ENCODE measurements around the gene SPINK1. TPM values are rescaled to one million over a fixed set of nuclear protein-coding genes. Genes with fewer than 3 reads are reported as not detected.

SPINK1 gene
- total and polyA plus RNA-seq, 4 donors, result 4.0 to 20.2 (median 15.0) TPM

- WGBS, 2 donors, result 73 to 89% methylated on average over 2 of the region's 2 CpGs
- Histone ChIP-seq H3K4me1 (ENCODE audit: control insufficient read depth in 5 of 5, insufficient read depth in 5 of 5, low read length in 5 of 5) (peaks cover 0 to 5% (median 0%) of the 10 kb centered on the region in 5 donors), H3K27me3 (ENCODE audit: control insufficient read depth in 3 of 3, insufficient read depth in 3 of 3, low read length in 2 of 3) (no peaks in the 10 kb centered on the region), H3K9ac (ENCODE audit: insufficient read depth in 1 of 2, low read length in 2 of 2) (no peak overlapping the region), H3K27ac (ENCODE audit: low read depth in 1 of 2, low read length in 1 of 2) (no peak overlapping the region), H3K9me3 (ENCODE audit: control insufficient read depth in 4 of 4, insufficient read depth in 3 of 4, low read length in 3 of 4) (peaks cover 0 to 1% (median 0%) of the 10 kb centered on the region in 4 donors), H3K36me3 (ENCODE audit: control insufficient read depth in 4 of 4, insufficient read depth in 4 of 4, low read length in 4 of 4) (no peaks in the 10 kb centered on the region), H3K4me3 (no peak overlapping the region)
- no peak for TF ChIP-seq CTCF (IDR thresholded peaks at IDR 0.05; ENCODE audit: control extremely low read depth, extremely low read depth)
- DNase-seq (no peak), ATAC-seq (ENCODE audit: insufficient read depth, low FRiP score) (no peak)
Observed at GRCh38 chr5:147849226-147849625, 17.8 kb upstream of the SPINK1 start.

DNA sequence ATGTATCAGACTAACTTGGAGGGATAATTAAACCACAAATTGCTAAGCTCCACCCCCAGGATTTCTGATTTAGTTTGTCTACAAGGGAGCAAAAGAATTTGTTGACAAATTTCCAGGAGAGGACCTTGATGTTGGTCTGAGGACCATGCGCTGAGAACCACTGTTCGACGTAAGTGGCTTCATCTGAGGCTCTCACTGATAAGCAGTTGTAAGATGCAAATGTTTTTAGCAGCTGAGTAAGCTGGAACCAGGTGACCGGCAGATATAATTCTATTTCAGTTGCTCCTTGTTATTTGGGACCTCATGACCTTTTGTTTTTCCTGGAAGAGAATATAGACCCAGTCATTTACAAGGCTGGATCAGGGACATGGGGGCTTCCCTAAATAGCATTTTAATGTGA lies 14.1 kb upstream of the SPINK1 start:
- no peak for DNase-seq
- no peaks in the 10 kb centered on the region for H3K27me3 ChIP-seq (ENCODE audit: control insufficient read depth in 3 of 3, insufficient read depth in 3 of 3, low read length in 2 of 3)
- ATAC-seq (ENCODE audit: insufficient read depth, low FRiP score), result no peak
- no peak for TF ChIP-seq CTCF (IDR thresholded peaks at IDR 0.05; ENCODE audit: control extremely low read depth, extremely low read depth)
- no peak overlapping the region for H3K27ac ChIP-seq (ENCODE audit: low read depth in 1 of 2, low read length in 1 of 2)
- no peaks in the 10 kb centered on the region for H3K9me3 ChIP-seq (ENCODE audit: control insufficient read depth in 4 of 4, insufficient read depth in 3 of 4, low read length in 3 of 4)
- 83 to 88% methylated on average over 4 of the region's 4 CpGs for WGBS, 2 donors
- peaks cover 0 to 5% (median 0%) of the 10 kb centered on the region in 5 donors for H3K4me1 ChIP-seq (ENCODE audit: control insufficient read depth in 5 of 5, insufficient read depth in 5 of 5, low read length in 5 of 5)
- no peaks in the 10 kb centered on the region for H3K36me3 ChIP-seq (ENCODE audit: control insufficient read depth in 4 of 4, insufficient read depth in 4 of 4, low read length in 4 of 4)
- no peak overlapping the region for H3K9ac ChIP-seq (ENCODE audit: insufficient read depth in 1 of 2, low read length in 2 of 2)
- no peak overlapping the region for H3K4me3 ChIP-seq

DNA sequence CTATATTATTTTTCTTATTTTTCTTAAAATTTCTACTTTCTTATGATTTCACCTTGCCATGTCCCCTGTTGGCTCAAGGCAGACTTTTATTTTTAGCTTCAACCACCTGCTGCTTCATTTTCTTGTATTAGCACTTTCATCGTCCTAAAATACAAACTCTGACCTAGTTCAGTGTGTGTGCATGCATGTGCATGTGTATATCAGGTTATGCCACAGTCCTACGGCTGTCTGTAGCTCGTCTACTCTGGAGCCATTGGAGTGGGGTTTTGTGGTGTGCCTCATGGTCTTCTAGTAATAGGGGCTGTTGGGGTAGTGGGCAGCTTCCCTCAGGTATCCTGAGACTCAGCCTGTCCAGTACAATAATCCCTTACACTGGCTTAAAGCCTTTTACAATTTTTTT lies 13.4 kb upstream of the SPINK1 start:
- DNase-seq (no peak), ATAC-seq (ENCODE audit: insufficient read depth, low FRiP score) (no peak)
- Histone ChIP-seq H3K4me1 (ENCODE audit: control insufficient read depth in 5 of 5, insufficient read depth in 5 of 5, low read length in 5 of 5) (peaks cover 0 to 5% (median 0%) of the 10 kb centered on the region in 5 donors), H3K27ac (ENCODE audit: low read depth in 1 of 2, low read length in 1 of 2) (no peak overlapping the region), H3K4me3 (no peak overlapping the region), H3K9ac (ENCODE audit: insufficient read depth in 1 of 2, low read length in 2 of 2) (no peak overlapping the region), H3K27me3 (ENCODE audit: control insufficient read depth in 3 of 3, insufficient read depth in 3 of 3, low read length in 2 of 3) (no peaks in the 10 kb centered on the region), H3K36me3 (ENCODE audit: control insufficient read depth in 4 of 4, insufficient read depth in 4 of 4, low read length in 4 of 4) (no peaks in the 10 kb centered on the region), H3K9me3 (ENCODE audit: control insufficient read depth in 4 of 4, insufficient read depth in 3 of 4, low read length in 3 of 4) (no peaks in the 10 kb centered on the region)
- TF ChIP-seq CTCF (IDR thresholded peaks at IDR 0.05; ENCODE audit: control extremely low read depth, extremely low read depth), result no peak
- WGBS, 2 donors, result 58 to 66% methylated on average over 3 of the region's 3 CpGs

- Histone ChIP-seq H3K9ac (ENCODE audit: insufficient read depth in 1 of 2, low read length in 2 of 2) (no peak overlapping the region), H3K36me3 (ENCODE audit: control insufficient read depth in 4 of 4, insufficient read depth in 4 of 4, low read length in 4 of 4) (no peaks in the 10 kb centered on the region), H3K27ac (ENCODE audit: low read depth in 1 of 2, low read length in 1 of 2) (no peak overlapping the region), H3K9me3 (ENCODE audit: control insufficient read depth in 4 of 4, insufficient read depth in 3 of 4, low read length in 3 of 4) (no peaks in the 10 kb centered on the region), H3K4me3 (no peak overlapping the region), H3K27me3 (ENCODE audit: control insufficient read depth in 3 of 3, insufficient read depth in 3 of 3, low read length in 2 of 3) (no peaks in the 10 kb centered on the region), H3K4me1 (ENCODE audit: control insufficient read depth in 5 of 5, insufficient read depth in 5 of 5, low read length in 5 of 5) (peaks cover 0 to 5% (median 0%) of the 10 kb centered on the region in 5 donors)
- ATAC-seq (ENCODE audit: insufficient read depth, low FRiP score) (no peak), DNase-seq (no peak)
- WGBS, 2 donors, result 58 to 68% methylated on average over 2 of the region's 2 CpGs
- no peak for TF ChIP-seq CTCF (IDR thresholded peaks at IDR 0.05; ENCODE audit: control extremely low read depth, extremely low read depth)
Observed at GRCh38 chr5:147842869-147843268, 11.4 kb upstream of the SPINK1 start.
